ENCODE data around the gene MBD5. TPM values are rescaled to one million over a fixed set of nuclear protein-coding genes. Genes with fewer than 3 reads are reported as not detected.

MBD5 gene
- total RNA-seq, 1 donor from 2014 or later, result 44.9 TPM

- TF ChIP-seq CTCF (IDR thresholded peaks at IDR 0.05), result no peak
- Mint-ChIP-seq H3K36me3 (ENCODE audit: unreplicated experiment) (no peaks in the 10 kb centered on the region), H3K4me1 (ENCODE audit: unreplicated experiment) (peaks cover 5% of the 10 kb centered on the region), H3K9me3 (ENCODE audit: unreplicated experiment) (no peaks in the 10 kb centered on the region), H3K4me3 (ENCODE audit: unreplicated experiment) (no peak overlapping the region), H3K27ac (ENCODE audit: unreplicated experiment) (no peak overlapping the region), H3K27me3 (ENCODE audit: unreplicated experiment) (peaks cover 3% of the 10 kb centered on the region)
- DNase-seq (ENCODE audit: extremely low spot score, unreplicated experiment), result no peak
Observed at GRCh38 chr2:148557844-148558436, 537.0 kb downstream of the MBD5 start.

DNA sequence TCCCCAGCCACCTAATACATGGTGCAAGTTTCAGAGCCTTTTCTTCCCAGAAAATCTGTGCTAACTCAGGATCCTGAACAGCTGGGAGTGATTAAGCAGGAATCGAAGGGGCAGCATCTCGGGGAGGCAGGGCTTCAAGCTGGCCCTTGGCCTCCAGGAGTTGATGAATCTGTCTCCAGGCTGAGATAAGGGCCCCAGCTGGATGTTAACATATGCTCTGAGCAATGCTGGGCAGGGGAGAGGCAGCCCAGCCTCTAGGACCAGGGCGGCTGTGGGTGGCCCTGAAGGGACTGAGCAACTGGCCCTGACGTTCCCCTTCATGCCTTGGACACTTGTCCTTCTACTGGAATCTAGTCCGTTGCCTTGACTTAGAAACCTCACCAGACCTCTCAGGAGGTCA lies 539.6 kb downstream of the MBD5 start:
- Mint-ChIP-seq H3K4me1 (ENCODE audit: unreplicated experiment) (peaks cover 5% of the 10 kb centered on the region), H3K27ac (ENCODE audit: unreplicated experiment) (no peak overlapping the region), H3K9me3 (ENCODE audit: unreplicated experiment) (no peaks in the 10 kb centered on the region), H3K36me3 (ENCODE audit: unreplicated experiment) (no peaks in the 10 kb centered on the region), H3K27me3 (ENCODE audit: unreplicated experiment) (peaks cover 8% of the 10 kb centered on the region), H3K4me3 (ENCODE audit: unreplicated experiment) (no peak overlapping the region)
- DNase-seq (ENCODE audit: extremely low spot score, unreplicated experiment), result no peak
- no peak for TF ChIP-seq CTCF (IDR thresholded peaks at IDR 0.05)

DNA sequence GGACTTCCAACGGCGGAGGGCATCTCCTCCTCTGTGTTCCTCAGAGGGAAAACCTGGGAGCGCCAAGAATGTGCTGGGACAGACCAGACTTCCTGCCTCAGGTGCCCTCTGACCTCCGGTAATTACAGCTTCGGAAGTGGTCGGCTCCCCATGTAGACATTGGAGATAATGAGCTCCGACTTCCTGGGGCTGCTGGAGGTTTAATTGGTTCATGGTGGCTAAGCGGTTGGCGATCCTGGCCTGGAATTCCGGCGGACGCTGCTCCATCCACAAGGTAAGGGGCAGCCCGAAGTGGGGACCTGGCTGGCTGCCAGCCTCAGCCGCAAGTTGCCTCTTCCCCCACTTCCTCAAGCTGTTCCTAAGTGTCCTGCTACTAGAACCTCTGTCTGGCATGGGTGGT lies 540.5 kb downstream of the MBD5 start:
- DNase-seq (ENCODE audit: extremely low spot score, unreplicated experiment), result no peak
- Mint-ChIP-seq H3K36me3 (ENCODE audit: unreplicated experiment) (no peaks in the 10 kb centered on the region), H3K4me3 (ENCODE audit: unreplicated experiment) (no peak overlapping the region), H3K27me3 (ENCODE audit: unreplicated experiment) (peaks cover 12% of the 10 kb centered on the region), H3K27ac (ENCODE audit: unreplicated experiment) (no peak overlapping the region), H3K9me3 (ENCODE audit: unreplicated experiment) (no peaks in the 10 kb centered on the region), H3K4me1 (ENCODE audit: unreplicated experiment) (peaks cover 5% of the 10 kb centered on the region)
- TF ChIP-seq CTCF (IDR thresholded peaks at IDR 0.05), result no peak

DNA sequence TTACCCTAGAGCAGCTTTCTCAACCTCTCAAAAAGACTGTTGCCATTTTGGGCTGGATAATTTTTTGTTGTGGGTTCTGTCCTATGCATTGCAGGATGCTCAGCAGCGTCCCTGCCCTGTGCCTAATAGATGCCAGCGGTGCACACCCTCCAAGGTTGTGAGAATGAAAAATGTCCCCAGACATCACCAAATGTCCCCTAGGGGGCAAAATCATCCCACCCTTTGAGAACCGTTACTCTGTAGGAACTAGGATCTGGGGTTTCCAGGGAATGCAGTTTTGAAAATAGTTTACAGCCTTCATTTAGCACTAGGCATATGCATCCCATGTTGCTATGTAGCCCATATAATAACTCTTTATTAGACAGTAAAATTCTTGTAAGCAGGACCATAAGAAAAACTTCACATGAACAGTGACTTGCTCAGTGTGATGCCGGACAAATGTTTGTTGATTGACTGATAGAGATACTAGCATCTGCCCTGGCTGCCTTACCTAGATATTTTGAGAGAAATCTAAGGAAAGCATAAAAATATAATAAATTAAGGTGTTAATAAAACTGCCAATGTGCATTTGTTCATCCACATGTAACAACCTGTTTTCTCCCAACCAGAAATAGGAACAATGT lies 544.5 kb downstream of the MBD5 start:
- Mint-ChIP-seq H3K4me1 (ENCODE audit: unreplicated experiment) (peaks cover 5% of the 10 kb centered on the region), H3K27ac (ENCODE audit: unreplicated experiment) (no peak overlapping the region), H3K9me3 (ENCODE audit: unreplicated experiment) (no peaks in the 10 kb centered on the region), H3K36me3 (ENCODE audit: unreplicated experiment) (no peaks in the 10 kb centered on the region), H3K4me3 (ENCODE audit: unreplicated experiment) (no peak overlapping the region), H3K27me3 (ENCODE audit: unreplicated experiment) (peaks cover 12% of the 10 kb centered on the region)
- peak; percentile 23 for DNase-seq (ENCODE audit: extremely low spot score, unreplicated experiment)
- TF ChIP-seq CTCF (IDR thresholded peaks at IDR 0.05), result peak; percentile 37

Other genes with a start within 250 kb of the MBD5 start
- 12.5 and 12.9 TPM in 2 replicates for gene ACVR2A, start 176.1 kb upstream of the MBD5 start, total RNA-seq
- 42.1 and 45.0 TPM in 2 replicates for gene ORC4, start 354 bp upstream of the MBD5 start, total RNA-seq

Data from osteocyte (in vitro differentiated cells).